ENCODE data around the gene TDRD7. TPM values are rescaled to one million over a fixed set of nuclear protein-coding genes. Genes with fewer than 3 reads are reported as not detected.

The TDRD7 gene
- total RNA-seq, 1 experiment from 2014 or later: 2.8 TPM

- no peak for DNase-seq (ENCODE audit: low spot score)
- peaks cover 30% of the 10 kb centered on the region for H3K9me3 Mint-ChIP-seq
- TF ChIP-seq NR2C2 (CRISPR knock-in tag; IDR thresholded peaks at IDR 0.05) (no peak), CTCF (IDR thresholded peaks at IDR 0.05) (no peak), MXD4 (CRISPR knock-in tag; IDR thresholded peaks at IDR 0.05; ENCODE audit: borderline replicate concordance) (no peak), FOXJ3 (CRISPR knock-in tag; IDR thresholded peaks at IDR 0.05; ENCODE audit: borderline replicate concordance) (no peak), USF2 (CRISPR knock-in tag; IDR thresholded peaks at IDR 0.05) (no peak), TEAD1 (CRISPR knock-in tag; IDR thresholded peaks at IDR 0.05) (no peak), ZNF512 (CRISPR knock-in tag; IDR thresholded peaks at IDR 0.05; ENCODE audit: borderline replicate concordance) (no peak), RORB (CRISPR knock-in tag; IDR thresholded peaks at IDR 0.05) (no peak), SMAD4 (CRISPR knock-in tag; IDR thresholded peaks at IDR 0.05) (no peak), OVOL2 (CRISPR knock-in tag; IDR thresholded peaks at IDR 0.05; ENCODE audit: borderline replicate concordance) (no peak), ZMAT4 (CRISPR knock-in tag; IDR thresholded peaks at IDR 0.05) (no peak), ARID4B (CRISPR knock-in tag; IDR thresholded peaks at IDR 0.05; ENCODE audit: borderline replicate concordance) (no peak), RELA (CRISPR knock-in tag; IDR thresholded peaks at IDR 0.05; ENCODE audit: borderline replicate concordance) (no peak)
- TF ChIP-seq, protein P1, sequence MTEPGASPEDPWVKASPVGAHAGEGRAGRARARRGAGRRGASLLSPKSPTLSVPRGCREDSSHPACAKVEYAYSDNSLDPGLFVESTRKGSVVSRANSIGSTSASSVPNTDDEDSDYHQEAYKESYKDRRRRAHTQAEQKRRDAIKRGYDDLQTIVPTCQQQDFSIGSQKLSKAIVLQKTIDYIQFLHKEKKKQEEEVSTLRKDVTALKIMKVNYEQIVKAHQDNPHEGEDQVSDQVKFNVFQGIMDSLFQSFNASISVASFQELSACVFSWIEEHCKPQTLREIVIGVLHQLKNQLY (CRISPR knock-in tag; IDR thresholded peaks at IDR 0.05): no peak
- TF ChIP-seq, protein P2, sequence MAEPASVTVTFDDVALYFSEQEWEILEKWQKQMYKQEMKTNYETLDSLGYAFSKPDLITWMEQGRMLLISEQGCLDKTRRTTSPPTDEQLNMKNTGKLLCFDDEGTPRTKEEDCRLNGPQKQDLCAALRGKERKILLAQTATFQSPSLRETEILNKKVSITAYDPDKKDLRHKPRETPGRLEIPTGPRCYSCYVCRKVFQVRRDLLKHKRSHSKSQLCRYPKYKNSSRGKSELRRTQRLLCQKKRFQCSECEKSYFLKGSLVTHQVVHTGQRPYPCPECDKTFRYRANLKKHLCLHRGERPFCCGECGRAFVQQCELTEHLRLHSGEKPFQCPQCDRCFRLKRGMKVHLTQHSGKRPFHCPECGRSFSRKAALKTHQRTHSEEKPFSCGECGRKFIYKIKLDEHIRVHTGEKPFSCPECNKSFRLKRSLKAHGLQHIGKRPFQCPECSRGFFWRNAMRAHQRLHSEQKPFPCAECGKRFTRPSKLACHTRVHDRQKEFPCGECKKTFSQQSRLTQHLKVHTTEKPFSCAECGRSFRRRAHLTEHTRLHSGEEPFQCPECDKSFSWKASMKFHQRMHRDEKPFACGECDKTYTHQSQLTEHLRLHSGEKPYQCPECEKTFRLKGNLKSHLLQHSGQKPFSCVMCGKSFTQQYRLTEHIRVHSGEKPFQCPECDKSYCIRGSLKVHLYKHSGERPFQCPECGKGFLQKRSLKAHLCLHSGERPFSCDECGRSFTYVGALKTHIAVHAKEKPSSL (CRISPR knock-in tag; conservative IDR thresholded peaks at IDR 0.05): no peak
- TF ChIP-seq, protein P3, sequence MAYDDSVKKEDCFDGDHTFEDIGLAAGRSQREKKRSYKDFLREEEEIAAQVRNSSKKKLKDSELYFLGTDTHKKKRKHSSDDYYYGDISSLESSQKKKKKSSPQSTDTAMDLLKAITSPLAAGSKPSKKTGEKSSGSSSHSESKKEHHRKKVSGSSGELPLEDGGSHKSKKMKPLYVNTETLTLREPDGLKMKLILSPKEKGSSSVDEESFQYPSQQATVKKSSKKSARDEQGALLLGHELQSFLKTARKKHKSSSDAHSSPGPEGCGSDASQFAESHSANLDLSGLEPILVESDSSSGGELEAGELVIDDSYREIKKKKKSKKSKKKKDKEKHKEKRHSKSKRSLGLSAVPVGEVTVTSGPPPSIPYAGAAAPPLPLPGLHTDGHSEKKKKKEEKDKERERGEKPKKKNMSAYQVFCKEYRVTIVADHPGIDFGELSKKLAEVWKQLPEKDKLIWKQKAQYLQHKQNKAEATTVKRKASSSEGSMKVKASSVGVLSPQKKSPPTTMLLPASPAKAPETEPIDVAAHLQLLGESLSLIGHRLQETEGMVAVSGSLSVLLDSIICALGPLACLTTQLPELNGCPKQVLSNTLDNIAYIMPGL (CRISPR knock-in tag; IDR thresholded peaks at IDR 0.05): no peak
- no peaks in the 10 kb centered on the region; the same call in 1 of the 2 replicates for H3K27me3 Mint-ChIP-seq (ENCODE audit: low read depth)
- POLR2A ChIA-PET: no interaction called here
- no peak overlapping the region for H3K4me3 Mint-ChIP-seq
- peaks cover 19% of the 10 kb centered on the region for H3K4me1 Mint-ChIP-seq
- CTCF ChIA-PET: no interaction called here
- no peak for ATAC-seq
- no peak overlapping the region for H3K27ac Mint-ChIP-seq
- H3K36me3 Mint-ChIP-seq: peaks cover 27% of the 10 kb centered on the region
Measured at GRCh38 chr9:97366889-97367288, 45.0 kb upstream of the TDRD7 start.

Data from WTC11 (cell line).